HG03571 (cell line): ENCODE results near the gene ZNF639.
A peak's percentile ranks its signal among the peaks of the same experiment; 100 is the strongest.
"Not testable (repeated sequence)": the region's sequence is repeated elsewhere in the genome, so short reads cannot be mapped to it uniquely, and the experiment has no call there.

Experiments used
- ATAC-seq: cut with Tn5 transposase; IDR thresholded peaks from one replicate; pipeline ENCODE4 v1.9.1; 2021; ENCODE audit not compliant: unreplicated experiment

Gene ZNF639, protein sequence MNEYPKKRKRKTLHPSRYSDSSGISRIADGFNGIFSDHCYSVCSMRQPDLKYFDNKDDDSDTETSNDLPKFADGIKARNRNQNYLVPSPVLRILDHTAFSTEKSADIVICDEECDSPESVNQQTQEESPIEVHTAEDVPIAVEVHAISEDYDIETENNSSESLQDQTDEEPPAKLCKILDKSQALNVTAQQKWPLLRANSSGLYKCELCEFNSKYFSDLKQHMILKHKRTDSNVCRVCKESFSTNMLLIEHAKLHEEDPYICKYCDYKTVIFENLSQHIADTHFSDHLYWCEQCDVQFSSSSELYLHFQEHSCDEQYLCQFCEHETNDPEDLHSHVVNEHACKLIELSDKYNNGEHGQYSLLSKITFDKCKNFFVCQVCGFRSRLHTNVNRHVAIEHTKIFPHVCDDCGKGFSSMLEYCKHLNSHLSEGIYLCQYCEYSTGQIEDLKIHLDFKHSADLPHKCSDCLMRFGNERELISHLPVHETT

DNA sequence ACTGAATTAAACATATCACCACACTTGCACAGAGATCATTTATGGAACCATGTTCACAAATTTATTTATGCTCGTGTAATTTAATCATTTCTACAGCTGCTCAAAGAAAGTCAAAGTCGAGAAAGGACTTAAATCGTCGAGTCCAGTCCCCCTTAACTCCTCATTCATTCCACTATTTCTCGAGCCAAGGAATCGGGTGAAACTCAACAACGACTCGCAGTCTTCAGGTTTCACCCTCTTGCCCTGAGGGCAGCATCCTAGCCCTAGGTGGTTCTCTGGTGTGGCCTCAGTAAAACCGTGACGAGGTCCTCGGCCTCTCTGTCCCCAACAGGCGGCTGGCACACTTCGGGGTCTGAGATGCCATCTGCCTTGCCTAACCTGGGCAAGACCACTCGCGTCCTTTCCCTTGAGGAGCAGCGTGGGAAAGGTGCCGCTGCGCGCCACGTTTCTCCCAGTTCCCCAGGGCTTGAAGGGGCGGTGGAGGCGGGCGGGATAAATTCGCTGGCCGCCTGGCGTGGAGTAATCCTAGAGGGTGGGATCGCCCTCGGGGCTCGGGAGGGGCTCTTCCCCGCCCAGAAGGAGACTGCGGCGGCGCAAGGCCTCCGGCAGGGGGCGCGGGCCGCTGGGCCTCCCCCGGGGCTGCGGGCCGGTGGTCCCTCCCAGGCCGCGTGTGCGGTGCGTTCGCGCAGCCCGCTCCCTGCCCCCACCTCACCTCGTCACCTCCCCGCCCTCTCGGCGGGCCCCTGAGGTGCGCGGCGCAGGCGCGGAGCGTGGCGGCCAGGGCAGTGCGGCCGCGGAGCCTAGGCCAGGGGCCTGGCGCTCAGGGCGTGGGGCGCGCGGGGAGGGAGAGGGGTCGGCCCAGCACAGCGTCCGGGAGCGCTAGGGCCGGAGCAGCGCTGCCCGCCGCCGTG is at the start of gene ZNF639:
ZNF639 (plus strand) TSS at position 746 of the 911 bp plus-strand sequence. CDS start 5,263 bp downstream, outside the sequence.
- peak; percentile 79 for ATAC-seq

DNA sequence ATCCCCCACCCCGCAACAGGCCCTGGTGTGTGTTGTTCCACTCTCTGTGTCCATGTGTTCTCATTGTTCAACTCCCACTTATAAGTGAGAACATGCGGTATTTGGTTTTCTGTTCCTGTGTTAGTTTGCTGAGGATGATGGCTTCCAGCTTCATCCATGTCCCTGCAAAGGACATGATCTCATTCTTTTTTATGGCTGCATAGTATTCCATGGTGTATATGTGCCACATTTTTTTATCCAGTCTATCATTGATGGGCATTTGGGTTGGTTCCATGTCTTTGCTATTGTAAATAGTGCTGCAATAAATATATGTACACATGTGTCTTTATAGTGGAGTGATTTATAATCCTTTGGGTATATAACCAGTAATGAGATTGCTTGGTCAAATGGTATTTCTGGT is 48.4 kb upstream of the ZNF639 start:
- ATAC-seq: not testable (repeated sequence)

DNA sequence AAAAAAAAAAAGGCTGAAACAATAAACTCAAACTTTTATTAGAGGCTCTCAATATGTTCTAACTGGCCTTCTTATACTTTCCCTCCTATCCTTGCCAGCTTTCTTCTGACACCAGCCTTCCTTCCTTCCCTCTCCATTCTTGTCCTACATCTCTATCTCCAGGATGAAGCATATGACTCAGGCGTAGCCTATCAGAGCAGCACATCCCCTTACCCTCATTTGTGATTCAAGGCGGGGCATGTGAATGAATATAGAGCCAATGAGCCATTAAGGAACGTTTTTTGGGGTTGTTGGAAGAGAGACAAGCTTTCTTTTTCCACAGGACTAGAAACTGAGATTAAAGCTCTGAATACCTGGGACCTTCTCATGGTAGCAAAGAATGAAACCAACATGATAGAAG is 46.8 kb upstream of the ZNF639 start:
- no peak for ATAC-seq

DNA sequence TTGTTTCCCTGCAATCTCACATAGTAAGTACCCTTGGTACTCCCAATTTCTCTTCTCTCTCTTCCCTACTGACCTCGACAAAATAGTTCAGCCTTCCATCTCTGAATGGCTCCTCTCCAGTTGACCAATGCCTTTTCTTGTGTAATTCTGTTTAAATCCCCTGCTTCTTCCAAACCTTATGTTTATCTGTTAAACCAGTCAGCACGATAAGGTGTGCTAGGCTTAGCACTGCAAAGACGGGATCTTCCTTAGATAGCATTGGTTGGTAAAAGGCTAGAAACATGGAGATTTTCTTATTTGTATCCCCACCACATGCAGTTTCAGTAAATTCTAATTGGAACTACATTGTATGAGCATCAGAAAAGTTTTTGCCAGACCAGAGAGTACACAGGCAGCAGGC is 46.1 kb upstream of the ZNF639 start:
- ATAC-seq: no peak

DNA sequence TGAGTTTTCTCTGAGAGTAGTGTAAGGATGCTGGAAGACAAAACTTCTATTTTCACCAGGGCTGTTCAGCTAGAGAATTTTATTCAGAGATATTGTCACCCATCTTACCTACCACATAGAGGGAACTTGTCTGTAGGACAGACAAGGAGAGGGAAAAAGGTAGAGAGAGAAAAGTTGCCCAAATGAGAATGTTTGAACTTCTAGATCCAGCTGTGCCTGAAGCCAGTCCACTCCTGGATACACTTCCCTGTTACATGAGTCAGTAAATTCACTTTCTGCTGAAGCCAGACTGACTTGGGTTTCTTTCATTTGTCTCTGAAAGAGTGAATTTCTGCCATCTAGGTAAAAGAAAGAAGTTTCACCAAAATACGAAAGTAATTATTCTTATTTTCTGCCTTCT is 44.7 kb upstream of the ZNF639 start:
- no peak for ATAC-seq

DNA sequence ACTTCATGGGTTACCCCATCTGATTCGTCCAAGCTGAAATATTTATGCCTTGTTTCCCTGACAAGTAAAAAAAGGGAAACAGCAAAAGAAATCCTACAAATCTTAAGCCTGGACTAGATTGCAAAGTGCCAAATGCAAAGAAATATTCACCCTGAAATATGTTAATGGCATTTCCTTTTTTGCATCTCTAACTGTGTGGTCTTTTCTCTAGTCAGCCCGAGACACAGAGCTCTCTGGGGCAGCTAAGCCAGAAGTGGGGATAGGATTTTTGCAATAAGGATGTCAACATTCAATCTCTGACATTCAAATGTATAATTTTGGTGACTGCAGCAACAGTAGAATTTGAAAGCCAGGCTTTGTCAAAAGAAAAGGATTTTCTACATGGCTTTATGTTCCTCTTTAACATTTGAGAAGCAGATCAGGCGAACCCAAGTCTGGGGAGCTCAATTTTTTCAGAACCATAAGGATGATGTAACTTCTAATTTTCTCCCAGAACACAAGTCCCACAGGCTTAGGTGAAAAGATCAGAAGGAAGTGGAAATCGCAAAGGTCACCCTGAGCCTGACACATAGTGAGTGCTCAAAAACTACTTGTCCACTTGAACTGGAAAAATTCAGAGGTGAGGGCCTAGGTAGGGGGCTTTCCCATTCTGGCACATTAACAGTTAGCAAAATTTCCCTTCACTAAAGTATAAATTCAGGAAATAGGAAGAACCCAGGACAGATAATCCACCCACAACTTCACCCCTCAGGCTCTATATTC is 43.7 kb upstream of the ZNF639 start:
- ATAC-seq: no peak

DNA sequence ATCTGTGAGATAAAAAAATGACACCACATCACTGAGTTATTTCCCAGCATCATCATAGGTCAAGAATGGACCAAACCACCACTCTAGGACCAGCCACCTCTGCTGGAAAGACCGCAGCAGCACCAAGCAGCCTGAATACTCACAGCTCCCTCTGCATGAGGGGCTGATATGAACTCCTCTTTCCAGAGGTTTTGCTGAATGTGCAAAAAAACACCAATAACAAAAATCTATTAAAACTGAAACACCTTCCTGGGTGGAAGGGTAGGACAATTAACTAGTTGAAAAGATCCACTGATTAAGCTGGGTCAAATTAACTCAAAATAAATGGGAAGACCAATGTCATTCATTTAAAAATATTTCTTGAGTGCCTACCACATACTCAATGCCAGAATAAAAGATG is 43.0 kb upstream of the ZNF639 start:
- no peak for ATAC-seq

DNA sequence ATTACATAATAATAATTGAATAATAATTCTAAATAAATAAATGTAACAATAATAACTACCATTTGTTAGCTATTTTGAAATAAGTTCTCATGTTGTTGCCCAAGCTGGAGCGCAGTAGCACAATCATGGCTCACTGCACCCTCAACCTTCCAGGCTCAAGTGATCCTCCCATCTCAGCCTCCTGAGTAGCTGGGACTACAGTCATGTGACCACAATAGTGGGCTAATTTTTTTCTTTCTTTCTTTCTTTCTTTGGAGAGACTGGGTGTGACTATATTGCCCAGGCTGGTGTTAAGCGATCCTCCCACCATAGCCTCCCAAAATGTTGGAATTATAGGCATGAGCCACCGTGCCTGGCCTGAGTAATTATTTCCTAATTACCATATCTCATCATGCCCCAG is 41.0 kb upstream of the ZNF639 start:
- no peak for ATAC-seq

DNA sequence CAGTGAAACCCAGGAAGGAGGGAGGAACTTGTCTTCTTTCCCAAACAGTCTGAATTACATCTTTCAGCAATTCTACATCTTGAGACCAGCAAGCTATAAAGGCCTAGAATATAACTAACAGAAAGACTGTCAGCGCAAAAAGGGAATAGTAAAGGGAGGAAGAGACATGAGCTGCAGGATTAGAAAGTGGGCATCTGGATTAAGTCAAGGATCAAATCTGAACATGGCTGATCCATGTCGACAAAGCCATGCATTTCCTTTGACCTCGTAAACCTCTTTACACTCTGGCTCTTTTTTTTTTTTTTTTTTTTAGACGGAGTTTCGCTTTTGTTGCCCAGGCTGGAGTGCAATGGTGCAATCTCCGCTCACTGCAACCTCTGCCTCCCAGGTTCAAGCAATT is 36.5 kb upstream of the ZNF639 start:
- ATAC-seq: no peak

DNA sequence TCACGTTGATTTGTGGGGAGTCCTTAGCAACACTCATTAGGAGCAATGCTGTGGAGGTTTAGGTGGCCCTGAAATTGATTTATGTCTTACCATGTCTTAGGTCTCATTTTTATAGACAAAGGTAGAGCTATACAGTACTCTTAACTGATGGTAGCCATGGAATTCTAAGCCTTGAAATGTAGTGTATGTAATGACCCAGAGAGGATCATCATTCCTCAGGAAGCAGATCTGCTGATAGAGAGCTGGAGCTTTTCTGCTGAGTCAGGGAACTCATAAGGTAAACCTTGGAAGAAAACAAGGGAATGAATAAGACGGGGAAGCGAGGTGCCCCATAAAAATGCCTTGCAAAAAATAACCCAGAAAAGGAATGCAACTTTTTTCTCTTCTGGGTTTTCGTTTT is 34.0 kb upstream of the ZNF639 start:
- no peak for ATAC-seq

DNA sequence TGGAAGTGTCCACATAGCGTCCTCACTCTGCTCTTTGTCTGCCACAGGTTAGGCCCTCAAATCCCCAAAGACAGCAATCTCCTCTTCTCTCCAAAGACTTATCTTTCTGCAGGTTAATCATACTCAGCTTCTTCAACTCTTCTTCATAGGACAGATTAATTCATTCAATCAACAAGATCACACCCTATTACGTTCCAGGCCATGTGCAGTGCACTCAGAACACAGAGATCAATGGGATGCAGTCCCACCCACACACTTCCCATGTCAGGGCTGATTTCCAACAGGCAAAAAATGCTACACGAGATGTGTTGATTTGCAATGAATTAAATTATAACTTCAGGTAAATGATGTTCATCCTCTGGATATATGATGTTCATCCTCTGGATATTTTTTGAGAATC is 33.5 kb upstream of the ZNF639 start:
- ATAC-seq: no peak

DNA sequence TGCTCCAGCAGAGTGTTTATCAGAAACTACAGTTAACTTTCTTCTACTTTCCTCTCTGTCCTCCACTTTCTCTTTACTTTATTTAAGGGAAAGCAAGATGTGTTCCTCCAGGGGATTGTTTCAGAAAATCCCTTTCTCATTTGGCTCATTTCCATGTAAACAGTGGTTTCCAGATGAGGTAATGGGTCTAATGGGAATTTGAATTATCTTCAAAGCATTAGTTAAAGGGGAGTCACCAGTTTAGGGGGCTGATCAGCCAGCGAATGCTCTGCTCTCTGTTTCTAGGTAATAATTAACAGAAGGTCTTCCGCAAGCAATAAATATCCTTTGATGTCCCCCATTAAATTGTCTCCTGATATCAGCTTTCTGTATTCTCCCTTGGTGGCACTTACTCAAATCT is 30.4 kb upstream of the ZNF639 start:
- no peak for ATAC-seq

DNA sequence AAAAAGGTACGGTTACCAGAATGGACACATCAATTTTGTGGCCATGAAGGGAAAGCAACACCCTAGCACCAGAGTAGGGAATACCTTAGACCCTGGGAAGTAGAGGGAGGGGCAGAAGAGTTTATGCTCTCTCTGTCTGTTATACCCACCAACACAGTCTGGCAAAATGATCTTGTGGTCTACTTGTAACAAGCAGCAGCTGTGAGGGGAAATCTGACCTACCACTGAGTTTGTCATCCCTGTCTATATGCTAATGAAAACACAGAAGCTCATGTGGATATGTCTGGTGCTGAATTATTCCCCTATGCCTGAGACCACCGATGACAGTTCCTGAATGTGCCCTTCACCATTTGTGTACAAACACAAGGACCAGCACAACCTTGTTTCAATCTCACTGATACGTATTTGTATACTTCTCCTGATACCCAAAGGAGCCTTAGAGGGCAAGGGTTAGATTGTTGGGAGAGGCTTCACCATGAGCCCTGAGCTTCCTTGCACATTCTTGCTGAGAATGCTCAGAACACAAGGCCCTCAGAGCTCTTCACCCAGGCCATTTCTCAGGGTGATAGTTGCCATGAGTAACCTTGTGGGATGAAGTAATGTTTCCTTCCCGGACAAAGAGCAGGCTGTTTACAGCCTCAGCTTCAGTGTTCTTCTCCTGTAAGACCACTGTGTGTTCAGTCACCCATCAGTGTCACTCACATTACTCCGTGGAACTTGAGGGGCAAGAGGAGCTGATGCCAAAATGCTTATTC is 24.7 kb upstream of the ZNF639 start:
- no peak for ATAC-seq

DNA sequence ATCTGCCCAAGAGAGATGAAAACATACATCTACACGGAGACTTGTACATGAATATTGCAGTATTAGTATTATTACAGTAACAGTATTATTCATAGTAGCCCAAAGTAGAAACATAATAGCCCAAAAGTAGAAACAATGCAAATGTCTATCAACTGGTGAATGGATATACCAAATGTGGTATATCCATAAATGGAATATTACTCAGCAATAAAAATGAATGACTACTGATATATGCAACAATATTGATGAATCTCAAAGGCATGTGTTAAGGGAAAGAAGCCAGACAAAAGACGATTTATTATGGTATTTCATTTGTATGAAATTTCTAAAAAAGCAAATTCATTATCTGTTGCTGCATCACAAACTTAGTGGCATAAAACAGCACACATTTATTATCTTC is 23.5 kb upstream of the ZNF639 start:
- no peak for ATAC-seq

DNA sequence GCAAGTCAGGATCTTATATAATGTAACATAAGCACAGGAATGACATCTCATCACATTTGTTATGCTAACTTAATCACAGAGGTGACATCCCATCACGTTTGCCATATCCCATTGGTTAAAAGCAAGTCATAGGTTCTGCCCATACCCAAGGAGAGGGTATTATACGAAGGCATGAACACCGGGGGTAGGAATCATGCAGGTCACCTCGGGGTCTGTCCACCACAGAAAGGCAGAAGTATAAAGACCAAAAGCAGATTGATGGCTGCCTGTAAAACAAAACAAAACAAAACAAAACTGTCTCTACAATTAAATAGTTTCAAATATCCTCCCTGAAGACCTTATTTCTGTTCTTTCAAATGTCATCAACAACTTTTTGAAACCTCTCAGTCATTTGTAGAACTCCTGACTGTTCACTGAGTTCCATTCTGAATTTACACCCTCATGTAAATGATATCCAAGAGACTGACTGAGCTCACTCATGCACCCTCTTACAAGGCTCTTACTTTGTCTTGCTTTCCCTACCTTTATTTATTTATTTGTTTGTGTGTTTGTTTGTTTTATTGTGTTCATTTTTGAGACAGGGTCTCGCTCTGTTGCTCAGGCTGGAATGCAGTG is 22.7 kb upstream of the ZNF639 start:
- ATAC-seq: no peak

DNA sequence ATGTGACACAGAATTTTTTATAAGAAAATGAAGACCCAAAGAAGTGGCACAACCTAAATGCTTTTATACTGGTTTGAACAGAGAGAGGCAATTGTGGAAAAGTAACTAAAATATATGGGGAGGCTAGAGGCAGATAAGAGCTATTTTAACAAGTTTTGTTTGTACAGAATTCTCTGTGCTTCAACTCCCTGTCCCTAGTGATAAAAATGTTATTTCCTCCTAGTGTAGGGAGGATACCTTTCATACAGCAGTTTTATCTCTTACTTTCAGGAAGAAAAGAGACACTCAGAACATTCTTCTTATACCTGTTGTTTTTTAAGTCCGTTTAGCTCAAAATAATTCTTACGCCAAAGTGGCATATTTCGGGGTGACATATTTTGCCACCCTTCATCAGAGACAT is 21.2 kb upstream of the ZNF639 start:
- no peak for ATAC-seq

DNA sequence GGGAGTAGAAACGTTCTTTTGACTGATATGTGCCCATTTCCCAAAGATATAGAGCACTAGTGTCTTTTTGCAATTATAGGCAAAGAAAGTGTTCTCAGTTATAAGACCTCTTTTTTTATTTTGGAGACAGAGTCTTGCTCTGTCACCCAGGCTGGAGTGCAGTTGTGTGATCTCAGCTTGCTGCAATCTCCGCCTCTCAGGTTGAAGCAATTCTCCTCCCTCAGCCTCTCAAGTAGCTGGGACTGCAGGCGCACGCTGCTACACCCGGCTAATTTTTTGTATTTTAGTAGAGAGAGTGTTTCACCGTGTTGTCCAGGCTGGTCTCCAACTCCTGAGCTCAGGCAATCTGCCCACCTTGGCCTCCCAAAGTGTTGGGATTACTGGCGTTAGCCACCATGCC is 20.7 kb upstream of the ZNF639 start:
- no peak for ATAC-seq

DNA sequence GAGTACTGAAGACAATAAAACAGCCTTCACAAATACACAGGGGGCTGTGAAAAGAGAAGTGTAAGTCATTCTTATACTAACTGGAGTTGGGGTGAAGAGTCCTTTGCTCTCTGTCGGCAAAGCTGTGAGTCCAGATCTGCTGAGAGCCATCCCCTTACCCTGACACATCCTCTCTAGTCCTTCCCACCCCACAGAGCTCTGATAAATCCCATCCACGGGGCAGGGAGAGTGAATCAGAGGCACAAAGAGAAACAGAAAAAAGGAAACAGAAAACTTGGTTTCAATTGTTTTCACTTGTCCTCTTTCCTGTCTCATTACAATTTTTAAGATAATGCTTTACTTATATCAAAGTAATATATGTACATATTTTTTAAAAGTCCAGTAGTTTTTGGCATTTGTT is 18.2 kb upstream of the ZNF639 start:
- no peak for ATAC-seq

DNA sequence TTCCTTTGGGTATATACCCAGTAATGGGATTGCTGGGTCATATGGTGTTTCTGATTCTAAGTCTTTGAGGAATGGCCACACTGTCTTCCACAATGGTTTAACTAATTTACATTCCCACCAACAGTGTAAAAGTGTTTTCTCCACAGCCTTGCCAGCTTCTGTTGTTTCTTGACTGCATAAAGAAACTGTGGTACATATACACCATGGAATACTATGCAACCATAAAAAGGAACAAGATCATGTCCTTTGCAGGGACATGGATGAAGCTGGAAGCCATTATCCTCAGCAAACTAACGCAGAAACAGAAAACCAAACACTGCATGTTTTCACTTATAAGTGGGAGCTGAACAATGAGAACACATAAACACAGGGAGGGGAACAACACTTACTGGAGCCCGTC is 15.5 kb upstream of the ZNF639 start:
- ATAC-seq: not testable (repeated sequence)

DNA sequence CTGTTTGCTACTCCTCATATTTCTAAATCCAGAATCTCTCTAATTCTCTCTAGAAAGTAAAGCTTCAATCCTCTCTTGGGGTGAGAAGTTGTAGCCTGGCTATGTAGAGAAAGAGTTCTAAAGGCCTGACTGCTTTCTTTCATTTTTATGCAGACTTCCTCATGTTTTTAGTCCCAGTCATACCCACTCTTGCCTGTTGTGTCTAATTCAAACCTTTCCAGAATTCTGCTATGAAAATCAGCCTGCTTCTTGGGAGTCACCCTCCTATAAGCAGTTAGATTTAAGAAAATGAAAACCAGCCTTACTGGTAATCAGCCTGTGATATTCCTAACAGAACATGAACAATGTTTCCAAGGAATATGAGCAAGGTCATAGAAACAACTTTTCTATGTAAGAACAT is 14.8 kb upstream of the ZNF639 start:
- no peak for ATAC-seq
